K562 (cell line): ENCODE measurements around the gene SLC38A7. TPM values are rescaled to one million over a fixed set of nuclear protein-coding genes. Genes with fewer than 3 reads are reported as not detected.

ENCODE experiments used
- ATAC-seq: fragments of 200-7000 bp; cut with Tn5 transposase; 3 replicates; pipeline ENCODE4 v1.9.1; 2020; ENCODE audit warnings: moderate library complexity
- BruUV-seq: library from RNA; stranded (reverse); fragments of 400-500 nt; replicated peaks from 2 replicates; lab custom pipeline; 2021; lab: Mats Ljungman, UMichigan
- CTCF ChIA-PET: fragments of 300-600 bp; formaldehyde crosslinking; extraction: SDS; loops from one replicate; lab custom pipeline; 2021; ENCODE audit warnings: low intra/inter-chr PET ratio; lab: Yijun Ruan, JAX
- POLR2A ChIA-PET: fragments of 300-600, 350-650 bp; sonication (Branson Sonifier 250); formaldehyde crosslinking; extraction: SDS; loops from one replicate; lab custom pipeline; 2021; ENCODE audit warnings: antibody characterized with exemption, inconsistent platforms; lab: Yijun Ruan, JAX
- DNase-seq, 4 experiments: peaks; one replicate each; pipeline versions ENCODE4 v3.0.0 to v3.0.0-alpha.2; 2011 to 2018; ENCODE audit warnings: low spot score in 3 of 4, mixed read lengths in 3 of 4; ENCODE audit errors: extremely low read depth in 1 of 4
- FAIRE-seq: peaks from 2 replicates; lab custom pipeline; 2011; peaks lifted over from hg19 to GRCh38; lab: Jason Lieb, UNC
- H2AFZ ChIP-seq: 2 replicates; pipeline ENCODE4 v1.6.0; 2011; ENCODE audit warnings: low read depth, low read length, control low read depth, inconsistent platforms
- H3K27ac ChIP-seq: fragments of 200-600 bp; 3 replicates; pipeline ENCODE4 v1.8.0; 2011; ENCODE audit warnings: low read depth, mild to moderate bottlenecking, control low read depth, inconsistent platforms, low read length, moderate library complexity, mixed read lengths; ENCODE audit errors: extremely low read depth
- H3K27me3 ChIP-seq, 2 experiments: fragments of 300-600 bp in 1 of 2; 2 replicates in 1 of 2; 3 replicates in 1 of 2; pipeline versions ENCODE4 v1.6.0 to v1.8.0; 2011; ENCODE audit warnings: inconsistent platforms in 2 of 2, low read length in 2 of 2, mild to moderate bottlenecking in 1 of 2, mixed read lengths in 1 of 2, moderate library complexity in 1 of 2; ENCODE audit not compliant: control insufficient read depth in 2 of 2, insufficient read depth in 2 of 2
- H3K36me3 ChIP-seq: fragments of 300-600 bp; 3 replicates; pipeline ENCODE4 v1.8.0; 2011; ENCODE audit warnings: mild to moderate bottlenecking, low read length, inconsistent platforms; ENCODE audit not compliant: control insufficient read depth, insufficient read depth
- H3K4me1 ChIP-seq, 2 experiments: fragments of 200-600 bp in 1 of 2; replicated peaks in 1 of 2; 2 replicates in 1 of 2; 3 replicates in 1 of 2; pipeline versions ENCODE4 v1.5.1 to v1.8.0; 2011; ENCODE audit warnings: inconsistent platforms in 2 of 2, low read length in 2 of 2, mild to moderate bottlenecking in 1 of 2, mixed read lengths in 1 of 2, moderate library complexity in 1 of 2; ENCODE audit not compliant: control insufficient read depth in 2 of 2, insufficient read depth in 2 of 2
- H3K4me2 ChIP-seq: 2 replicates; pipeline ENCODE4 v1.6.1; 2011; ENCODE audit warnings: low read length, control low read depth, inconsistent platforms, mixed read lengths; ENCODE audit not compliant: insufficient read depth
- H3K4me3 ChIP-seq: fragments of 200-600 bp; sonication (generic), shearing (Covaris generic); 2 replicates; pipeline ENCODE4 v1.5.1; 2016; ENCODE audit warnings: control low read depth, inconsistent platforms
- H3K79me2 ChIP-seq: fragments of 200-600 bp; 3 replicates; pipeline ENCODE4 v1.8.0; 2011; ENCODE audit warnings: low read length, inconsistent platforms; ENCODE audit not compliant: control insufficient read depth, insufficient read depth
- H3K9ac ChIP-seq, 2 experiments: 2 replicates each; pipeline versions ENCODE4 v1.6.0 to v1.6.1; 2011; ENCODE audit warnings: low read depth in 2 of 2, low read length in 2 of 2, control low read depth in 1 of 2, inconsistent platforms in 1 of 2, mild to moderate bottlenecking in 1 of 2, mixed read lengths in 1 of 2; ENCODE audit not compliant: insufficient read depth in 1 of 2
- H3K9me1 ChIP-seq: one replicate; pipeline ENCODE4 v1.6.0; 2011; ENCODE audit warnings: inconsistent platforms, mild to moderate bottlenecking, low read length, moderate library complexity; ENCODE audit not compliant: control insufficient read depth, insufficient read depth
- H3K9me3 ChIP-seq: replicated peaks from 2 replicates; pipeline ENCODE4 v1.5.1; 2011; ENCODE audit warnings: low read depth, low read length, inconsistent platforms; ENCODE audit not compliant: control insufficient read depth, insufficient read depth
- H4K20me1 ChIP-seq: replicated peaks from 2 replicates; pipeline ENCODE4 v1.6.1; 2011; ENCODE audit warnings: low read length, inconsistent platforms, mixed read lengths; ENCODE audit not compliant: control insufficient read depth, insufficient read depth
- ARNT ChIP-seq, 2 experiments: fragments of 450-650 bp; IDR thresholded peaks; 2 replicates each; pipeline ENCODE4 v1.6.1; 2016; ENCODE audit warnings: mild to moderate bottlenecking in 1 of 2
- BCOR ChIP-seq: fragments of 450-650 bp; IDR thresholded peaks from 2 replicates; pipeline ENCODE4 v1.6.1; 2016
- FIP1L1 ChIP-seq: fragments of 200-400 bp; formaldehyde crosslinking; IDR thresholded peaks from 2 replicates; pipeline ENCODE4 v1.6.1; 2018; ENCODE audit warnings: mild to moderate bottlenecking, low read depth, low read length; ENCODE audit not compliant: poor library complexity, severe bottlenecking
- FOXK2 ChIP-seq, 2 experiments: fragments of 450-650 bp; IDR thresholded peaks in 1 of 2; conservative IDR thresholded peaks in 1 of 2; 2 replicates each; pipeline ENCODE4 v1.6.1; 2016; ENCODE audit warnings: low read depth in 2 of 2, mild to moderate bottlenecking in 1 of 2
- FOXO4 ChIP-seq: fragments of 450-650 bp; formaldehyde crosslinking; IDR thresholded peaks from 2 replicates; pipeline ENCODE4 v1.4.0; 2020; ENCODE audit warnings: mild to moderate bottlenecking, moderate library complexity
- GTF2A2 ChIP-seq: IDR thresholded peaks from 2 replicates; pipeline ENCODE4 v1.6.1; 2016; ENCODE audit warnings: mild to moderate bottlenecking, missing genetic modification characterization, missing compliant biosample characterization
- HDGF ChIP-seq: fragments of 450-650 bp; IDR thresholded peaks from 2 replicates; pipeline ENCODE4 v1.6.1; 2016
- NR2C1 ChIP-seq, 2 experiments: fragments of 450-650 bp; IDR thresholded peaks; 2 replicates each; pipeline ENCODE4 v1.6.1; 2017; ENCODE audit warnings: mild to moderate bottlenecking in 2 of 2, antibody characterized with exemption in 1 of 2, inconsistent platforms in 1 of 2, missing compliant biosample characterization in 1 of 2, missing genetic modification characterization in 1 of 2
- NR2C2 ChIP-seq, 2 experiments: fragments of 200-800 bp in 1 of 2; sonication (Bioruptor generic) in 1 of 2; sonication (generic) in 1 of 2; formaldehyde crosslinking in 1 of 2; IDR thresholded peaks; 2 replicates each; pipeline versions ENCODE4 v1.6.1 to v1.8.0; 2016 to 2022; ENCODE audit warnings: mild to moderate bottlenecking in 1 of 2, missing compliant biosample characterization in 1 of 2, missing genetic modification characterization in 1 of 2, missing genetic modification reagents in 1 of 2
- RBM39 ChIP-seq: fragments of 200-400 bp; formaldehyde crosslinking; optimal IDR thresholded peaks from 2 replicates; pipeline ENCODE3; 2018; ENCODE audit warnings: low read depth, low read length
- SMARCB1 ChIP-seq: IDR thresholded peaks from 2 replicates; pipeline ENCODE4 v1.6.1; 2011; ENCODE audit warnings: improper control_type of control experiment, low read depth; ENCODE audit not compliant: insufficient read length
- SP2 ChIP-seq: IDR thresholded peaks from 2 replicates; pipeline ENCODE4 v1.6.1; 2011; ENCODE audit warnings: mild to moderate bottlenecking, low read depth, low read length, moderate library complexity; ENCODE audit not compliant: poor library complexity, severe bottlenecking; ENCODE audit errors: extremely low read depth
- ZBTB1 ChIP-seq: sonication (generic); formaldehyde crosslinking; IDR thresholded peaks from 2 replicates; pipeline ENCODE4 v1.8.1; 2023; ENCODE audit warnings: missing genetic modification reagents, low read depth, mild to moderate bottlenecking, borderline replicate concordance
- ZNF175 ChIP-seq: fragments of 200-800 bp; sonication (Bioruptor generic); IDR thresholded peaks from 2 replicates; pipeline ENCODE4 v1.6.1; 2016; ENCODE audit warnings: low read depth, mild to moderate bottlenecking, missing genetic modification characterization, missing compliant biosample characterization
- ZNF184 ChIP-seq: sonication (generic); formaldehyde crosslinking; IDR thresholded peaks from 2 replicates; pipeline ENCODE4 v1.5.0; 2020; ENCODE audit warnings: missing genetic modification reagents
- ZNF282 ChIP-seq: sonication (generic); formaldehyde crosslinking; IDR thresholded peaks from 2 replicates; pipeline ENCODE4 v1.8.1; 2023; ENCODE audit warnings: missing genetic modification reagents
- ZNF431 ChIP-seq: sonication (generic); formaldehyde crosslinking; IDR thresholded peaks from 2 replicates; pipeline ENCODE4 v1.8.0; 2022; ENCODE audit warnings: mild to moderate bottlenecking, missing genetic modification reagents
- ZNF445 ChIP-seq: fragments of 250-450 bp; sonication (Bioruptor Pico); IDR thresholded peaks from 2 replicates; pipeline ENCODE4 v1.4.0; 2020; ENCODE audit warnings: low read depth, mild to moderate bottlenecking, moderate library complexity
- ZNF695 ChIP-seq: fragments of 450-650 bp; formaldehyde crosslinking; IDR thresholded peaks from 2 replicates; pipeline ENCODE4 v1.4.0; 2020; ENCODE audit warnings: mild to moderate bottlenecking, moderate library complexity
- WGBS: fragments of 100-300 bp; shearing (Covaris generic); methylation state at CpG from one replicate; pipeline ENCODE4 v1.1.6; 2016; ENCODE audit warnings: low coverage, mixed read lengths; ENCODE audit not compliant: insufficient coverage; ENCODE audit errors: missing lambda C conversion rate; 5-methylcytosine and 5-hydroxymethylcytosine counted together
- in situ Hi-C: fragments of 300-500 bp; cut with MboI; formaldehyde crosslinking; loops from 4 replicates; pipeline ENCODE4 v1.15.0; 2018; ENCODE audit warnings: inconsistent platforms, mixed read lengths
- intact Hi-C: fragments of 100-400 bp; cut with micrococcal nuclease; formaldehyde crosslinking; loops from 2 replicates; pipeline ENCODE4 v1.14.2; 2022
- polyA plus RNA-seq, 8 experiments: library from polyadenylated mRNA; depleted of rRNA in 4 of 8; stranded (reverse) in 5 of 8; unstranded in 3 of 8; fragments of >200 nt; fragmentation: Nextera tagmentation in 2 of 8; fragmentation: Illumina TruSeq in 1 of 8; extraction: Ambion mirVana in 2 of 8; extraction: Trizol in 1 of 8; gene quantifications; 2 replicates each; pipeline versions ENCODE4 v1.2.1 to v1.2.3, GENCODE V29; 2011 to 2014; ENCODE audit warnings: inconsistent platforms in 1 of 8, missing spikeins in 1 of 8
- total RNA-seq, 7 experiments: library from RNA; depleted of rRNA in 6 of 7; stranded (reverse); fragments of >200 nt in 6 of 7; fragmentation: Illumina TruSeq in 2 of 7; extraction: Trizol in 2 of 7; gene quantifications; 2 replicates each; pipeline versions ENCODE4 v1.2.1 to v1.2.3, GENCODE V29; 2011 to 2021; ENCODE audit warnings: low replicate concordance in 1 of 7
- TF ChIP-seq, protein P1 (sequence below): fragments of 200-400 bp; formaldehyde crosslinking; IDR thresholded peaks from 2 replicates; pipeline ENCODE4 v1.6.1; 2017; ENCODE audit warnings: mild to moderate bottlenecking, low read depth, low read length, moderate library complexity

SLC38A7 gene
- total and polyA plus RNA-seq, 9 of the 15 experiments (the other 6 are each of a cell fraction or from before 2014, with no cell fraction given): 2.7 to 12.2 (median 6.5) TPM

DNA sequence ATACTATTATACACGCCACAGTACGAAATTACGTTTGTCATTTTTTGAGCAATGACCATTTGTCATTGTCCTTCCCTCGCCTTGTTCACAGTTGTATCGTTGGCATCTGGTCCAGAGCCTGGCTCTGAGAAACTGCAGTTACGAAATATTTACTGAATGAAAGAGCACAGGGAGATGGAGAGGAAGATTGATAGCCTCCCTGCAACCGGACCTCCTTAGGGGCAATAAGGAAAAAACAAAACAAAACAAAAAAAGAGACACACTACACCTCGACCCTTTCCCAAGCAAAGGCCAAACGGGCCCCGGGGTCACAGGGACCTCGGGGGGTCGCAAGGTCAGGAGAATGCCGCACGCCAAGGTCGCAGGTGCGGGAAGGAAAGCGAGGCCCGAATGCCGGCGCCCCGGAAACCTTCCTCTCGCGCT, 48.7 kb upstream of the SLC38A7 start:
- FAIRE-seq (peak; percentile 73), DNase-seq (peak in 1 of 4 experiments; percentile 23), ATAC-seq (peak; percentile 3; the same call in 2 of the 3 replicates)
- Histone ChIP-seq H3K9me1 (no peaks in the 10 kb centered on the region), H3K79me2 (peaks cover 61% of the 10 kb centered on the region), H3K4me1 (peaks cover 9 to 12% of the 10 kb centered on the region in 2 experiments; a peak in 4 of 5 replicates), H3K4me3 (peak overlapping the region; percentile 97), H3K9me3 (no peaks in the 10 kb centered on the region; the same call in 1 of the 2 replicates), H4K20me1 (no peaks in the 10 kb centered on the region), H3K9ac (peak overlapping the region; percentile 76 to 95), H3K4me2 (peak overlapping the region; percentile 84), H2AFZ (peak overlapping the region; percentile 99), H3K27ac (peak overlapping the region; percentile 67), H3K27me3 (no peaks in the 10 kb centered on the region), H3K36me3 (peaks cover 33% of the 10 kb centered on the region)
- CTCF ChIA-PET: interaction anchor here (0.7 kb wide), 1 partner anchor 617 kb away, joined by 3 read pairs; no protein-coding TSS in a partner anchor
- POLR2A ChIA-PET: interaction anchor here (0.5 to 0.7 kb wide), 4 partner anchors 9 to 59 kb away, joined by 3 read pairs; no protein-coding TSS in a partner anchor
- no TSS peak for BruUV-seq
- intact Hi-C loops (no loop called here), in situ Hi-C loops (no loop called here)
- under 1% methylated on average over 23 of the region's 23 CpGs for WGBS
- TF ChIP-seq FOXO4 (CRISPR knock-in tag): no peak
- TF ChIP-seq ZNF431 (CRISPR knock-in tag): no peak
- TF ChIP-seq ZBTB1 (CRISPR knock-in tag): no peak
- no peak for TF ChIP-seq ZNF175 (CRISPR knock-in tag)
- no peak for TF ChIP-seq SMARCB1
- TF ChIP-seq ZNF282 (CRISPR knock-in tag): no peak
- 0 out of 2 replicates have a peak, but pooled peaks have one; percentile 16 for TF ChIP-seq NR2C1 (IDR thresholded peaks at IDR 0.05)
- no peak for TF ChIP-seq NR2C1 (tag; IDR thresholded peaks at IDR 0.05)
- TF ChIP-seq SP2: no peak
- TF ChIP-seq ZNF184 (CRISPR knock-in tag): no peak
- TF ChIP-seq ARNT (IDR thresholded peaks at IDR 0.05): no peak
- no peak for TF ChIP-seq RBM39
- TF ChIP-seq HDGF: no peak
- no peak for TF ChIP-seq GTF2A2 (tag)
- no peak for TF ChIP-seq BCOR
- TF ChIP-seq ZNF695: no peak
- no peak for TF ChIP-seq FIP1L1
- no peak for TF ChIP-seq NR2C2 (CRISPR knock-in tag; IDR thresholded peaks at IDR 0.05)
- TF ChIP-seq NR2C2 (tag; IDR thresholded peaks at IDR 0.05): peak; percentile 63; the same call in 1 of the 2 replicates
- no peak for TF ChIP-seq FOXK2 (conservative IDR thresholded peaks at IDR 0.05 in 1 of 2, IDR thresholded peaks at IDR 0.05 in 1 of 2; ENCODE audit: low read depth in 2 of 2)
- no peak for TF ChIP-seq ZNF445 (CRISPR knock-in tag)
- TF ChIP-seq, protein P1, sequence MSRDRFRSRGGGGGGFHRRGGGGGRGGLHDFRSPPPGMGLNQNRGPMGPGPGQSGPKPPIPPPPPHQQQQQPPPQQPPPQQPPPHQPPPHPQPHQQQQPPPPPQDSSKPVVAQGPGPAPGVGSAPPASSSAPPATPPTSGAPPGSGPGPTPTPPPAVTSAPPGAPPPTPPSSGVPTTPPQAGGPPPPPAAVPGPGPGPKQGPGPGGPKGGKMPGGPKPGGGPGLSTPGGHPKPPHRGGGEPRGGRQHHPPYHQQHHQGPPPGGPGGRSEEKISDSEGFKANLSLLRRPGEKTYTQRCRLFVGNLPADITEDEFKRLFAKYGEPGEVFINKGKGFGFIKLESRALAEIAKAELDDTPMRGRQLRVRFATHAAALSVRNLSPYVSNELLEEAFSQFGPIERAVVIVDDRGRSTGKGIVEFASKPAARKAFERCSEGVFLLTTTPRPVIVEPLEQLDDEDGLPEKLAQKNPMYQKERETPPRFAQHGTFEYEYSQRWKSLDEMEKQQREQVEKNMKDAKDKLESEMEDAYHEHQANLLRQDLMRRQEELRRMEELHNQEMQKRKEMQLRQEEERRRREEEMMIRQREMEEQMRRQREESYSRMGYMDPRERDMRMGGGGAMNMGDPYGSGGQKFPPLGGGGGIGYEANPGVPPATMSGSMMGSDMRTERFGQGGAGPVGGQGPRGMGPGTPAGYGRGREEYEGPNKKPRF: no peak
